ENCODE measurements around the gene SEMA4A. TPM values are rescaled to one million over a fixed set of nuclear protein-coding genes. Genes with fewer than 3 reads are reported as not detected.
"Not testable (repeated sequence)": the region's sequence is repeated elsewhere in the genome, so short reads cannot be mapped to it uniquely, and the experiment has no call there.

SEMA4A gene
- total RNA-seq, 3 donors from 2014 or later (not counting 1 experiment from before 2014, with no cell fraction given), result 2.6 to 13.0 (median 7.0) TPM

DNA sequence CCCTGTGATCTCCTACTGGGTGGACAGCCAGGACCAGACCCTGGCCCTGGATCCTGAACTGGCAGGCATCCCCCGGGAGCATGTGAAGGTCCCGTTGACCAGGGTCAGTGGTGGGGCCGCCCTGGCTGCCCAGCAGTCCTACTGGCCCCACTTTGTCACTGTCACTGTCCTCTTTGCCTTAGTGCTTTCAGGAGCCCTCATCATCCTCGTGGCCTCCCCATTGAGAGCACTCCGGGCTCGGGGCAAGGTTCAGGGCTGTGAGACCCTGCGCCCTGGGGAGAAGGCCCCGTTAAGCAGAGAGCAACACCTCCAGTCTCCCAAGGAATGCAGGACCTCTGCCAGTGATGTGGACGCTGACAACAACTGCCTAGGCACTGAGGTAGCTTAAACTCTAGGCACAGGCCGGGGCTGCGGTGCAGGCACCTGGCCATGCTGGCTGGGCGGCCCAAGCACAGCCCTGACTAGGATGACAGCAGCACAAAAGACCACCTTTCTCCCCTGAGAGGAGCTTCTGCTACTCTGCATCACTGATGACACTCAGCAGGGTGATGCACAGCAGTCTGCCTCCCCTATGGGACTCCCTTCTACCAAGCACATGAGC lies 23.3 kb downstream of the SEMA4A start:
- WGBS (ENCODE audit: insufficient coverage), result 93% methylated on average over 12 of the region's 12 CpGs
- no peaks in the 10 kb centered on the region for H3K36me3 ChIP-seq (ENCODE audit: control insufficient read depth, insufficient read depth, low read length)
- no peak overlapping the region for H3K4me3 Mint-ChIP-seq

GRCh38 chr1:156177919-156178654 lies 24.7 kb downstream of the SEMA4A start:
- H3K36me3 Mint-ChIP-seq, result no peaks in the 10 kb centered on the region
- DNase-seq (peak in 1 of 2 donors; percentile 49), ATAC-seq (no peak)
- no peak for TF ChIP-seq CTCF (IDR thresholded peaks at IDR 0.05)
- 46% methylated on average over 7 of the region's 7 CpGs for WGBS (ENCODE audit: insufficient coverage)
- no peaks in the 10 kb centered on the region for H3K27me3 ChIP-seq (ENCODE audit: control insufficient read depth, insufficient read depth, low read length)
- H3K4me3 Mint-ChIP-seq, result no peak overlapping the region
- H3K9me3 Mint-ChIP-seq, result no peaks in the 10 kb centered on the region
- no peaks in the 10 kb centered on the region for H3K36me3 ChIP-seq (ENCODE audit: control insufficient read depth, insufficient read depth, low read length)
- no peak overlapping the region for H3K27ac ChIP-seq (ENCODE audit: low read length)
- intact Hi-C loops (cut with micrococcal nuclease), result no loop called here
- H3K4me1 Mint-ChIP-seq, result no peaks in the 10 kb centered on the region
- no peaks in the 10 kb centered on the region for H3K4me1 ChIP-seq (ENCODE audit: control insufficient read depth, insufficient read depth, low read length)
- no peak overlapping the region for H3K4me3 ChIP-seq (ENCODE audit: low read length)
- H3K27me3 Mint-ChIP-seq (ENCODE audit: low read depth in 2 of 2), result peaks cover 4 to 20% of the 10 kb centered on the region in 2 donors
- no peaks in the 10 kb centered on the region for H3K9me3 ChIP-seq (ENCODE audit: control insufficient read depth, insufficient read depth, low read length)
- no peak overlapping the region for H3K27ac Mint-ChIP-seq

More for the DNA sequence above, 23.3 kb downstream of the SEMA4A start:
- no peak for TF ChIP-seq CTCF (IDR thresholded peaks at IDR 0.05)
- no peaks in the 10 kb centered on the region for H3K36me3 Mint-ChIP-seq
- H3K27me3 Mint-ChIP-seq (ENCODE audit: low read depth in 2 of 2), result peaks cover 4 to 20% of the 10 kb centered on the region in 2 donors
- Histone ChIP-seq H3K27me3 (ENCODE audit: control insufficient read depth, insufficient read depth, low read length) (no peaks in the 10 kb centered on the region), H3K4me3 (ENCODE audit: low read length) (no peak overlapping the region), H3K4me1 (ENCODE audit: control insufficient read depth, insufficient read depth, low read length) (no peaks in the 10 kb centered on the region), H3K9me3 (ENCODE audit: control insufficient read depth, insufficient read depth, low read length) (no peaks in the 10 kb centered on the region), H3K27ac (ENCODE audit: low read length) (no peak overlapping the region)
- intact Hi-C loops (cut with micrococcal nuclease), result no loop called here
- no peak overlapping the region for H3K27ac Mint-ChIP-seq
- H3K4me1 Mint-ChIP-seq, result no peaks in the 10 kb centered on the region
- H3K9me3 Mint-ChIP-seq, result no peaks in the 10 kb centered on the region
- ATAC-seq (no peak), DNase-seq (no peak)

DNA sequence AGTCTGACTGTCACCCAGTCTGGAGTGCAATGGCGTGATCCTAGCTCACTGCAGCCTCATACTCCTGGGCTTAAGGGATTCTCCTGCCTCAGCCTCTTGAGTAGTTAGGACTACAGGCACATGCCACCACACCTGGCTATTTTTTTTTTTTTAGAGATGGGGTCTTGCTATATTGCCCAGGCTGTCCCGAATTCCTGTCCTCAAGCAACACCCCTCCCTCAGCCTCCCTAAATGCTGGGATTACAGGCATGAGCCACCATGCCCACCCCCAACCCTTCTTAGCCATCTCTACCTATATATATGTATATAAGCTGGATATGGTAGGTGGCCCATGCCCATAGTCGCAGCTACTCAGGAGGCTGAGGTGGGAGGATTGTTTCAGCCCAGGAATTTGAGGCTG lies 27.1 kb downstream of the SEMA4A start:
- Mint-ChIP-seq H3K4me1 (no peaks in the 10 kb centered on the region), H3K36me3 (no peaks in the 10 kb centered on the region), H3K9me3 (no peaks in the 10 kb centered on the region), H3K27ac (no peak overlapping the region), H3K4me3 (no peak overlapping the region), H3K27me3 (ENCODE audit: low read depth in 2 of 2) (peaks cover 4 to 16% of the 10 kb centered on the region in 2 donors)
- Histone ChIP-seq H3K9me3 (ENCODE audit: control insufficient read depth, insufficient read depth, low read length) (no peaks in the 10 kb centered on the region), H3K4me3 (ENCODE audit: low read length) (no peak overlapping the region), H3K27me3 (ENCODE audit: control insufficient read depth, insufficient read depth, low read length) (no peaks in the 10 kb centered on the region), H3K27ac (ENCODE audit: low read length) (no peak overlapping the region), H3K36me3 (ENCODE audit: control insufficient read depth, insufficient read depth, low read length) (no peaks in the 10 kb centered on the region), H3K4me1 (ENCODE audit: control insufficient read depth, insufficient read depth, low read length) (no peaks in the 10 kb centered on the region)
- ATAC-seq (no peak), DNase-seq (no peak)
- intact Hi-C loops (cut with micrococcal nuclease), result no loop called here
- no peak for TF ChIP-seq CTCF (IDR thresholded peaks at IDR 0.05)
- WGBS (ENCODE audit: insufficient coverage), result 91% methylated on average over 1 of the region's 3 CpGs

GRCh38 chr1:156181391-156181924 lies 28.1 kb downstream of the SEMA4A start:
- H3K4me3 ChIP-seq (ENCODE audit: low read length); H3K27me3 ChIP-seq (ENCODE audit: control insufficient read depth, insufficient read depth, low read length); H3K4me3 Mint-ChIP-seq; H3K27ac Mint-ChIP-seq; H3K9me3 ChIP-seq (ENCODE audit: control insufficient read depth, insufficient read depth, low read length); intact Hi-C loops (cut with micrococcal nuclease); ATAC-seq; DNase-seq; H3K9me3 Mint-ChIP-seq; H3K36me3 ChIP-seq (ENCODE audit: control insufficient read depth, insufficient read depth, low read length); H3K36me3 Mint-ChIP-seq; H3K4me1 Mint-ChIP-seq; H3K27ac ChIP-seq (ENCODE audit: low read length); H3K4me1 ChIP-seq (ENCODE audit: control insufficient read depth, insufficient read depth, low read length): not testable (repeated sequence)
- WGBS (ENCODE audit: insufficient coverage), result 87% methylated on average over 8 of the region's 8 CpGs
- peaks cover 4 to 12% of the 10 kb centered on the region in 2 donors for H3K27me3 Mint-ChIP-seq (ENCODE audit: low read depth in 2 of 2)

- peaks cover 2 to 12% of the 10 kb centered on the region in 2 donors for H3K27me3 Mint-ChIP-seq (ENCODE audit: low read depth in 2 of 2)
- H3K36me3 Mint-ChIP-seq; H3K9me3 ChIP-seq (ENCODE audit: control insufficient read depth, insufficient read depth, low read length); DNase-seq; intact Hi-C loops (cut with micrococcal nuclease); H3K4me3 ChIP-seq (ENCODE audit: low read length); H3K4me1 ChIP-seq (ENCODE audit: control insufficient read depth, insufficient read depth, low read length); H3K27ac Mint-ChIP-seq; H3K27me3 ChIP-seq (ENCODE audit: control insufficient read depth, insufficient read depth, low read length); H3K36me3 ChIP-seq (ENCODE audit: control insufficient read depth, insufficient read depth, low read length); H3K27ac ChIP-seq (ENCODE audit: low read length); ATAC-seq; H3K9me3 Mint-ChIP-seq; H3K4me3 Mint-ChIP-seq; H3K4me1 Mint-ChIP-seq: not testable (repeated sequence)
- WGBS (ENCODE audit: insufficient coverage), result 96% methylated on average over 10 of the region's 12 CpGs
Measured at GRCh38 chr1:156182010-156182779, 28.8 kb downstream of the SEMA4A start.

All from natural killer cell (primary cell).